Right lobe of liver (tissue), 6 donors: ENCODE data around the gene ZBTB7C. TPM values are rescaled to one million over a fixed set of nuclear protein-coding genes. Genes with fewer than 3 reads are reported as not detected.

Experiments
- ATAC-seq, 4 donors: fragments of 200-7000 bp; cut with Tn5 transposase; one replicate each; pipeline ENCODE4 v1.9.1; 2020; ENCODE audit warnings: mild to moderate bottlenecking in 4 of 4, moderate library complexity in 4 of 4
- DNase-seq, 3 donors: peaks; one replicate each; pipeline ENCODE4 v3.0.0-alpha.2; 2020
- H3K27ac ChIP-seq, 3 donors: fragments of 200-600 bp; one replicate each; pipeline ENCODE4 v1.8.0; 2022
- H3K27me3 ChIP-seq, 2 donors: fragments of 200-600 bp; one replicate each; pipeline ENCODE4 v1.8.0; 2022
- H3K36me3 ChIP-seq, 4 donors: fragments of 200-600 bp; sonication (generic) in 1 of 4; one replicate each; pipeline versions ENCODE4 v1.5.1 to v1.8.0; 2017 to 2022; ENCODE audit warnings: control low read depth in 1 of 4
- H3K4me1 ChIP-seq, 4 donors: fragments of 200-600 bp; sonication (generic) in 1 of 4; one replicate each; pipeline versions ENCODE4 v1.5.1 to v1.8.0; 2017 to 2022; ENCODE audit warnings: control low read depth in 1 of 4
- H3K4me3 ChIP-seq, 3 donors: fragments of 200-600 bp; one replicate each; pipeline ENCODE4 v1.8.0; 2022
- H3K9me3 ChIP-seq, 4 donors: fragments of 200-600 bp; sonication (generic) in 1 of 4; one replicate each; pipeline versions ENCODE4 v1.5.1 to v1.8.0; 2017 to 2022; ENCODE audit warnings: control low read depth in 1 of 4
- POLR2A ChIP-seq: fragments of 450-650 bp; IDR thresholded peaks from one replicate; pipeline ENCODE4 v1.6.1; 2017; ENCODE audit warnings: antibody characterized with exemption, mild to moderate bottlenecking
- WGBS: methylation state at CpG from one replicate; pipeline ENCODE4 v1.1.6; 2018; ENCODE audit warnings: low coverage, low lambda C conversion rate; ENCODE audit not compliant: insufficient coverage; ENCODE audit errors: missing lambda C conversion rate; 5-methylcytosine and 5-hydroxymethylcytosine counted together
- intact Hi-C, 2 donors: fragments of 100-400 bp; cut with DNase I; formaldehyde crosslinking; loops; one replicate each; pipeline versions ENCODE4 v1.11.2 to v1.14.1; 2022
- total RNA-seq, 6 experiments: library from RNA; depleted of rRNA in 2 of 6; stranded (reverse); fragments of >200 nt in 2 of 6; fragmentation: NEBNext Ultra II Directional in 3 of 6; extraction: Animal tissue kit (Norgen Biotek cat#: 25700) in 3 of 6; gene quantifications; one replicate each; pipeline versions ENCODE4 v1.1.0 to v1.2.4, GENCODE V29; 2016 to 2023
- TF ChIP-seq, protein P1 (sequence below), 4 donors: fragments of 200-600 bp in 3 of 4; fragments of 450-650 bp in 1 of 4; IDR thresholded peaks; one replicate each; pipeline versions ENCODE4 v1.5.1 to v1.8.0; 2016 to 2022; ENCODE audit warnings: antibody characterized with exemption in 4 of 4, mild to moderate bottlenecking in 2 of 4
- donor health status: DM: no; HTN: yes; CAD: no.
- donor health status: DM: no; HTN: no; CAD: no.
- donor health status: DM: no; HTN: no; CAD: no.
- donor health status: DM: no; HTN: yes; CAD: no.
- donor health status: DM: no; HTN: yes; CAD: no.

Gene ZBTB7C
- total RNA-seq, 6 experiments from 2014 or later = 1.1 to 1.7 (median 1.3) TPM

GRCh38 chr18:48308027-48308635 is 101.1 kb downstream of the ZBTB7C start:
- Histone ChIP-seq H3K4me1 (no peaks in the 10 kb centered on the region), H3K27ac (no peak overlapping the region), H3K4me3 (no peak overlapping the region), H3K9me3 (no peaks in the 10 kb centered on the region), H3K27me3 (no peaks in the 10 kb centered on the region), H3K36me3 (no peaks in the 10 kb centered on the region)
- WGBS = 56% methylated on average over 3 of the region's 3 CpGs
- ATAC-seq (no peak), DNase-seq (peak in 1 of 3 donors; percentile 23)
- intact Hi-C loops = no loop called here
- TF ChIP-seq, protein P1, sequence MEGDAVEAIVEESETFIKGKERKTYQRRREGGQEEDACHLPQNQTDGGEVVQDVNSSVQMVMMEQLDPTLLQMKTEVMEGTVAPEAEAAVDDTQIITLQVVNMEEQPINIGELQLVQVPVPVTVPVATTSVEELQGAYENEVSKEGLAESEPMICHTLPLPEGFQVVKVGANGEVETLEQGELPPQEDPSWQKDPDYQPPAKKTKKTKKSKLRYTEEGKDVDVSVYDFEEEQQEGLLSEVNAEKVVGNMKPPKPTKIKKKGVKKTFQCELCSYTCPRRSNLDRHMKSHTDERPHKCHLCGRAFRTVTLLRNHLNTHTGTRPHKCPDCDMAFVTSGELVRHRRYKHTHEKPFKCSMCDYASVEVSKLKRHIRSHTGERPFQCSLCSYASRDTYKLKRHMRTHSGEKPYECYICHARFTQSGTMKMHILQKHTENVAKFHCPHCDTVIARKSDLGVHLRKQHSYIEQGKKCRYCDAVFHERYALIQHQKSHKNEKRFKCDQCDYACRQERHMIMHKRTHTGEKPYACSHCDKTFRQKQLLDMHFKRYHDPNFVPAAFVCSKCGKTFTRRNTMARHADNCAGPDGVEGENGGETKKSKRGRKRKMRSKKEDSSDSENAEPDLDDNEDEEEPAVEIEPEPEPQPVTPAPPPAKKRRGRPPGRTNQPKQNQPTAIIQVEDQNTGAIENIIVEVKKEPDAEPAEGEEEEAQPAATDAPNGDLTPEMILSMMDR (IDR thresholded peaks at IDR 0.05) = no peak
- TF ChIP-seq POLR2A = no peak

- Histone ChIP-seq H3K27me3 (no peaks in the 10 kb centered on the region), H3K36me3 (no peaks in the 10 kb centered on the region), H3K4me3 (no peak overlapping the region), H3K27ac (no peak overlapping the region), H3K4me1 (no peaks in the 10 kb centered on the region), H3K9me3 (no peaks in the 10 kb centered on the region)
- TF ChIP-seq, protein P1 (IDR thresholded peaks at IDR 0.05) = no peak
- TF ChIP-seq POLR2A = no peak
- no peak for DNase-seq
- WGBS = 77% methylated on average over 5 of the region's 5 CpGs
- ATAC-seq = no peak
- intact Hi-C loops = no loop called here
Observed at GRCh38 chr18:48306838-48307237, 102.3 kb downstream of the ZBTB7C start.

DNA sequence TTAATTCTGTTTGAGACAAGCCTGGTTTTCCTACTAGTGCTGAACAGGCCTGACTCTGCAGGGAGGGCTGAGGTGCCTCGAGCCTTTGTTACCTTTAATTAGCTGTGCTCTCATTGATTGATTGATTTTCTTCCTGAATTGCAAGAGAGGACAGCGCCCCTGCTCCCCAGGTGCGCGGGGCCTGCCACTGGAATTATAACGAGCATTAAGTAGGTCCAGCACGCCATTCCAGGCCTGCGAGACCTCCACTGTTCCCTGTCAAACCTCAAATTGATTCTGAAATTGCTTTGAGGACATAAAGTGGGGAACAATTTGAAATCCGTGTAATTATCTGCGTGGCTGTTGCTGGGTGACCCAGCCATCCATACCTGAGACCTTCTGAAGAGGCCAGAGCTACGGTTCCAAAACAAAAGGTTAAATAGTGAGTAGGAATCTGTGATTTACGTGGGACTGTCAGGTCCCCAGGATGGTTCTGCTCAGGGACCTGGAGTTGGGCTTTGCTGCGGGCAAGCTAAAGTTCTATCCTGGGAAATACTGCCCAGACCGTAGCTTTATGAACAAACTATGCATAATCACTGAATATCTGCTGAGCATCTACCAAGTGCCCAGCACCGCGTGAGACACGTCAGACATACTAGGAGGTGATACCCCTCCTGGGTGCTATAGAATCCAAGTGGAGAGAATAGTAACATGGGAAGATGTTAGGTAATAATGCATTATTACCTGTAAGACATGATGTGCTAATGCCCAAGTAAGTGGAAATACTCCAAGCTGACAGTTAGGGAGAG is 104.1 kb downstream of the ZBTB7C start:
- 83% methylated on average over 14 of the region's 16 CpGs for WGBS
- Histone ChIP-seq H3K27me3 (no peaks in the 10 kb centered on the region), H3K27ac (no peak overlapping the region), H3K4me1 (no peaks in the 10 kb centered on the region), H3K4me3 (no peak overlapping the region), H3K36me3 (no peaks in the 10 kb centered on the region), H3K9me3 (no peaks in the 10 kb centered on the region)
- DNase-seq (no peak), ATAC-seq (no peak)
- TF ChIP-seq, protein P1 (IDR thresholded peaks at IDR 0.05) = no peak
- no peak for TF ChIP-seq POLR2A
- intact Hi-C loops = no loop called here

DNA sequence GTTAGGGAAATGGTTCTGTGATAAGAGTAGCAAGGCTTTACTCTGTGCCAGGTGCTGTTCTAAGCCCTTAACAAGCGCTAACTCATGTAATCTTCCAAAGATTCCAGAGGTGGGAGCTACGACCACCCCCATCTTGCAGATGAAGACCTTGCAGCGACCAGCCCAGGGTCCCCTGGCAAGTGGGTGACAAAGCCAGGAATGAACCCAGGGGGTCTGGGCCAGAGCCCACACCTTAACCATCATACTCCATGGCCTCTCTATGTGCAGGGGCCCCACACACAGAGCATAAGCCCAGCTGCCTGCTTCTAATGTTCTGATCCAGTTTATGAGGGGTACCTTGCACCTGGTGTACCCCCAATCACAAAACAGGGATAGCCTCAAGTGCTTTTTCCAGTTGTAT is 105.3 kb downstream of the ZBTB7C start:
- Histone ChIP-seq H3K27ac (no peak overlapping the region), H3K4me3 (no peak overlapping the region), H3K4me1 (no peaks in the 10 kb centered on the region), H3K36me3 (no peaks in the 10 kb centered on the region), H3K27me3 (no peaks in the 10 kb centered on the region), H3K9me3 (no peaks in the 10 kb centered on the region)
- no CpG with 5 or more reads among the region's 3 CpGs for WGBS
- no peak for TF ChIP-seq POLR2A
- TF ChIP-seq, protein P1 (IDR thresholded peaks at IDR 0.05) = no peak
- DNase-seq = peak in 1 of 3 donors; percentile 21
- intact Hi-C loops = no loop called here
- ATAC-seq = no peak
